Activated CD4-positive, alpha-beta T cell treated with anti-CD3 and anti-CD28 coated beads, Interleukin-2, amount 10 ng/mL, durations not matched to agents 24 days and 14 days (primary cell): ENCODE results near the gene C10orf95. TPM values are rescaled to one million over a fixed set of nuclear protein-coding genes. Genes with fewer than 3 reads are reported as not detected.

Source experiments
- DNase-seq: peaks from one replicate; pipeline ENCODE4 v3.0.0; 2022
- H3K27ac Mint-ChIP-seq: one replicate; pipeline ENCODE4 v1.8.0; 2022; ENCODE audit warnings: mild to moderate bottlenecking, mixed read lengths
- H3K27me3 Mint-ChIP-seq: one replicate; pipeline ENCODE4 v1.8.0; 2022; ENCODE audit warnings: mixed read lengths
- H3K36me3 Mint-ChIP-seq: one replicate; pipeline ENCODE4 v1.8.0; 2022; ENCODE audit warnings: low read depth, mild to moderate bottlenecking, mixed read lengths
- H3K4me1 Mint-ChIP-seq: one replicate; pipeline ENCODE4 v1.8.0; 2021; ENCODE audit warnings: mixed read lengths
- H3K4me3 Mint-ChIP-seq: one replicate; pipeline ENCODE4 v1.8.0; 2022; ENCODE audit warnings: mild to moderate bottlenecking, moderate library complexity, mixed read lengths
- H3K9me3 Mint-ChIP-seq: one replicate; pipeline ENCODE4 v1.8.0; 2021; ENCODE audit warnings: mixed read lengths
- intact Hi-C: fragments of 100-400 bp; cut with micrococcal nuclease; formaldehyde crosslinking; loops from one replicate; pipeline ENCODE4 v1.15.1; 2023
- total RNA-seq: library from RNA; stranded (reverse); gene quantifications from 2 replicates; pipeline ENCODE4 v1.2.3, GENCODE V29; 2022

C10orf95 gene
- total RNA-seq, 1 donor from 2014 or later: 0.33 TPM

DNA sequence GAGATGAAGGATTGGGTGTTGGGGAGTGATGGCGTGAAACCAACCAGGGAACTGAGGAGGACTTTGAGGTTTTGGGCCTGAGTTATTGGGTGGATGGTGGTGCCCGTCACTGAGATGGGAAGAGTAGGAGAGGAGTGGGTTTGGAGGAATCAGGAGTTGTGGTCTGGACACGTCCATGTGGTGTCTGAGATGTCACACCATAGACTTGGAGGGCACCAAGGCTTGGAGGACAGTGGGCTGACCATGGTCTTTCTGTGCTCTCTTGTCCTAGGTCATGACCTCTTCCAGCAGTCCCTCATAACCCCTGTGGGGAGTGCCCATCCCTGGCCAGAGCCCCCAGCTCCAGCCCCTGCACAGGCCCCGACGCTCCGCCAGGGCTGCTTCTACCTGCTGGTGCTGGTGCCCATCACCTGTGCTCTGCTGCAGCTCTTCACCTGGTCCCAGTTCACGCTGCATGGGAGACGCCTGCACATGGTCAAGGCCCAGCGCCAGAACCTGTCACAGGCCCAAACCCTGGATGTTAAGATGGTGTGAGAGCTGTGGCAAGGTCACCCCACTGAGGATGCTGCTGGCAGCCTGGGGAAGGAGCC, 24.2 kb upstream of the C10orf95 start:
- Mint-ChIP-seq H3K36me3 (peaks cover 18% of the 10 kb centered on the region), H3K27me3 (no peaks in the 10 kb centered on the region), H3K4me1 (peaks cover 22% of the 10 kb centered on the region), H3K27ac (peak overlapping the region; percentile 29), H3K4me3 (no peak overlapping the region), H3K9me3 (no peaks in the 10 kb centered on the region)
- intact Hi-C loops: loop anchor here (5.0 kb wide), 1 partner anchor 308 kb away; no protein-coding TSS in a partner anchor
- DNase-seq: no peak

DNA sequence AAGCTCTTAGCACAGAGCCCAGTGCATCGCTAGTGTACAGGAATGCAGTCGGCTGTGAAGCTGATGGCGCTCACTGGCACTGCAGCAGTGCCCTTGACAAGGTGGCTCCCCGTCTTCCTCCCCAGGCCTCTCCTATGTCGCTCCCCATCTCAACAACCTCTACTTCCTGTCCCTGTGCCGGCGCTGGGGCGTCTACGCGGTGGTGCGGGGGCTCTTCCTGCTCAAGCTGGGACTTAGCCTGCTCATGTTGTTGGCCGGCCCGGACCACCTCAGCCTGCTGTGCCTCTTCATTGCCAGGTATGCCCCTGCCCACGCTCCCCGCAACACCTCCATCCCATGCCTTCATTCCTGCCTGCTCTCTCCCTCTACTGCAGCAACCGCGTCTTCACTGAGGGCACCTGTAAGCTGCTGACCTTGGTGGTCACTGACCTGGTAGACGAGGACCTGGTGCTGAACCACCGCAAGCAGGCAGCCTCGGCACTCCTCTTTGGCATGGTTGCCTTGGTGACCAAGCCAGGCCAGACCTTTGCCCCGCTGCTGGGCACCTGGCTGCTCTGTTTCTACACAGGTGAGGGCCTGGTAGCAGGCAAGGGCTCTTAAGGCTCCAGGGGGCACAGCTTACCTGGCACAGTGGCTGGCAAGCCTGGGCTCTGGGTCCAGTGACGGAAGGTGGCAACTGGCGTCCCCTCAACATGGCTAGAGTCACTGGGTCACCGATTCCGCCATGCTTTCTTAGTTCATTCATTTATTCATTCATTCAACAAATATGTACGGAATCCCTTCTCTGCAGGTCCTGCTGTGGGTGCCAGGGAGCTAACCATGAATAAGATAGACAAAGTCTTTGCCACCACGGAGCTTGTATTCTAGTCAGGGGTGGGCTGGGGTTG, 22.3 kb upstream of the C10orf95 start:
- peak; percentile 70 for DNase-seq
- Mint-ChIP-seq H3K27ac (peak overlapping the region; percentile 2), H3K4me1 (peaks cover 22% of the 10 kb centered on the region), H3K36me3 (peaks cover 19% of the 10 kb centered on the region), H3K9me3 (no peaks in the 10 kb centered on the region), H3K4me3 (no peak overlapping the region), H3K27me3 (no peaks in the 10 kb centered on the region)
- intact Hi-C loops: no loop called here

- DNase-seq: no peak
- intact Hi-C loops: no loop called here
- H3K4me1 Mint-ChIP-seq: peaks cover 20% of the 10 kb centered on the region
- no peaks in the 10 kb centered on the region for H3K9me3 Mint-ChIP-seq
- no peak overlapping the region for H3K4me3 Mint-ChIP-seq
- H3K36me3 Mint-ChIP-seq: peaks cover 15% of the 10 kb centered on the region
- H3K27me3 Mint-ChIP-seq: no peaks in the 10 kb centered on the region
- H3K27ac Mint-ChIP-seq: no peak overlapping the region
These were observed 19.5 kb upstream of the C10orf95 start for GRCh38 chr10:102470579-102471546.

- peaks cover 7% of the 10 kb centered on the region for H3K36me3 Mint-ChIP-seq
- H3K27me3 Mint-ChIP-seq: no peaks in the 10 kb centered on the region
- H3K27ac Mint-ChIP-seq: no peak overlapping the region
- H3K4me1 Mint-ChIP-seq: peaks cover 17% of the 10 kb centered on the region
- intact Hi-C loops: no loop called here
- no peak overlapping the region for H3K4me3 Mint-ChIP-seq
- no peak for DNase-seq
- no peaks in the 10 kb centered on the region for H3K9me3 Mint-ChIP-seq
These were observed 17.3 kb upstream of the C10orf95 start for GRCh38 chr10:102468683-102469082.

DNA sequence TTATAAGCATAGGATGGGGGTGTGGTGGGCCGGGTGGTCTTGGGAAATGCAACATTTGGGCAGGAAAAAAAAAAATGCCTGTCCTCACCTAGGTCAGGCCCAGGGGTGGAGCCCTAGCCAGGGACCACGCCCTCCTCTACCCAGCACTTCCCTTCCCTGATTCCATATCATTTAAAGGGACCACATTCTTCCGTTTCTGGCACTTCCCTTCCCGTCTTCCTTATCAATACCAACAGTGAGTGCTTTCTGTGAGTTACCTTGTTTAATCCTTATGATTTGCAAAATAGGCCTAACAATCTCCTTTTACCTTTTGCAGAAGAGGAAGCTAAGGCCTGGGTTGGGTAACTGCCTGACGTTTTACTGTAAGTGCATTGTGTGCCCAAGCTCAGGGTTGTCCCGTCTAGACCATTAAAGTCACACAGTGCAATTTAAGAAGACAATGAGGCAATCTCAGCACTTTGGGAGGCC, 16.7 kb upstream of the C10orf95 start:
- H3K36me3 Mint-ChIP-seq: peaks cover 7% of the 10 kb centered on the region
- intact Hi-C loops: no loop called here
- no peak overlapping the region for H3K27ac Mint-ChIP-seq
- H3K9me3 Mint-ChIP-seq: no peaks in the 10 kb centered on the region
- H3K27me3 Mint-ChIP-seq: no peaks in the 10 kb centered on the region
- no peak overlapping the region for H3K4me3 Mint-ChIP-seq
- H3K4me1 Mint-ChIP-seq: peaks cover 13% of the 10 kb centered on the region
- no peak for DNase-seq

DNA sequence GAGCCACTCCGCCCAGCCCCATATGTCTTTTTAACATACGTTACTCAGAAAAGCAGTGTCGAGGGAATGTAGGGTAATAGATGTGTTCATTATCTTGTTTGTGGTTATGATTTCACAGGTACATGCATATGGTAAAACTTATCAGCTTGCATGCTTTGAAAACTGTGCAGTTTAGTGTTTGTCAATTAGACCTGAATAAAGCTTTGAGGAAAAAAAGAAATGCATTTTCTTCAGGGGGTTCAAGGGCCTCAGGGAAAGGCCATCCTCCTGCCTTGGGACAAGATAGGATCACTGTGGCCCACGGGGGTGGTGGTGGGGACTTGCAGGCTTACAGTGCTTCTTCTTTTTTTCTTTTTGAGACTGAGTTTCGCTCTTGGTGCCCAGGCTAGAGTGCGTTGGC, 16.0 kb upstream of the C10orf95 start:
- Mint-ChIP-seq H3K9me3 (no peaks in the 10 kb centered on the region), H3K4me1 (peaks cover 17% of the 10 kb centered on the region), H3K36me3 (peaks cover 6% of the 10 kb centered on the region), H3K27me3 (peaks cover 5% of the 10 kb centered on the region), H3K27ac (no peak overlapping the region), H3K4me3 (no peak overlapping the region)
- intact Hi-C loops: no loop called here
- DNase-seq: no peak

GRCh38 chr10:102465466-102465865, 14.1 kb upstream of the C10orf95 start:
- peaks cover 6% of the 10 kb centered on the region for H3K27me3 Mint-ChIP-seq
- no peak for DNase-seq
- intact Hi-C loops: no loop called here
- no peak overlapping the region for H3K27ac Mint-ChIP-seq
- no peaks in the 10 kb centered on the region for H3K9me3 Mint-ChIP-seq
- peaks cover 33% of the 10 kb centered on the region for H3K4me1 Mint-ChIP-seq
- peaks cover 6% of the 10 kb centered on the region for H3K36me3 Mint-ChIP-seq
- H3K4me3 Mint-ChIP-seq: no peak overlapping the region

- Mint-ChIP-seq H3K27ac (no peak overlapping the region), H3K36me3 (peaks cover 3% of the 10 kb centered on the region), H3K27me3 (peaks cover 6% of the 10 kb centered on the region), H3K9me3 (no peaks in the 10 kb centered on the region), H3K4me3 (no peak overlapping the region), H3K4me1 (peaks cover 29% of the 10 kb centered on the region)
- DNase-seq: no peak
- intact Hi-C loops: no loop called here
These were observed 12.6 kb upstream of the C10orf95 start for GRCh38 chr10:102463983-102464382.

GRCh38 chr10:102462512-102463054, 11.2 kb upstream of the C10orf95 start:
- H3K27me3 Mint-ChIP-seq: peaks cover 6% of the 10 kb centered on the region
- H3K27ac Mint-ChIP-seq: peak overlapping the region; percentile 44
- DNase-seq: no peak
- H3K9me3 Mint-ChIP-seq: no peaks in the 10 kb centered on the region
- peak overlapping the region; percentile 88 for H3K4me3 Mint-ChIP-seq
- H3K36me3 Mint-ChIP-seq: peaks cover 4% of the 10 kb centered on the region
- intact Hi-C loops: no loop called here
- H3K4me1 Mint-ChIP-seq: peaks cover 28% of the 10 kb centered on the region

GRCh38 chr10:102461187-102462054, 10.1 kb upstream of the C10orf95 start:
- intact Hi-C loops: loop anchor here (1.0 kb wide), 4 partner anchors 8 to 41 kb away; partner anchors contain the start of genes ACTR1A and CUEDC2
- H3K36me3 Mint-ChIP-seq: peaks cover 5% of the 10 kb centered on the region
- peak overlapping the region; percentile 88 for H3K4me3 Mint-ChIP-seq
- peaks cover 28% of the 10 kb centered on the region for H3K4me1 Mint-ChIP-seq
- no peaks in the 10 kb centered on the region for H3K9me3 Mint-ChIP-seq
- peaks cover 6% of the 10 kb centered on the region for H3K27me3 Mint-ChIP-seq
- peak; percentile 98 for DNase-seq
- H3K27ac Mint-ChIP-seq: peak overlapping the region; percentile 88

- peaks cover 6% of the 10 kb centered on the region for H3K36me3 Mint-ChIP-seq
- H3K27me3 Mint-ChIP-seq: peaks cover 6% of the 10 kb centered on the region
- peak overlapping the region; percentile 88 for H3K4me3 Mint-ChIP-seq
- intact Hi-C loops: loop anchor here (1.0 kb wide), 4 partner anchors 8 to 41 kb away; partner anchors contain the start of genes ACTR1A and CUEDC2
- no peak for DNase-seq
- peaks cover 28% of the 10 kb centered on the region for H3K4me1 Mint-ChIP-seq
- no peaks in the 10 kb centered on the region for H3K9me3 Mint-ChIP-seq
- peak overlapping the region; percentile 88 for H3K27ac Mint-ChIP-seq
These were observed 9.5 kb upstream of the C10orf95 start for GRCh38 chr10:102460836-102461186.

DNA sequence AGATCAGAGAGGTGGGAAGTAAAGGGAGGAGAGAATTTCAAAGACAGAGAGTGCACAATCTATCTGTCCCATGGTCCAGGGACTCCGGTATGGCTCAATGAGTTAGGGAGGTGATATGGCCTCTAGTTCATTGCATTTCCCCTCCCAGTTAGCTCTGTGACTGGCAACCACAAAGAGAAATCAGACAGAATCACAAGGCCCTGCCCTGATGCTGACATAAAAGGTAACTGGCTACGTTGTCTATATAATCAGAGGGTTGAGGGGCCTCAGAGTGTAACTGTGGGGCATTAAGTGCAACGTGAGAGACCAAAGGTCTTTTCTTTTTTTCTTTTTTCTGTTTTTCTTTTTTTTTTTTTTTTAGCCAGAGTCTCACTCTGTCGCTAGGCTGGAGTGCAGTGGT, 7.3 kb upstream of the C10orf95 start:
- H3K4me3 Mint-ChIP-seq: no peak overlapping the region
- no peak for DNase-seq
- no peak overlapping the region for H3K27ac Mint-ChIP-seq
- intact Hi-C loops: no loop called here
- peaks cover 6% of the 10 kb centered on the region for H3K27me3 Mint-ChIP-seq
- no peaks in the 10 kb centered on the region for H3K9me3 Mint-ChIP-seq
- H3K36me3 Mint-ChIP-seq: peaks cover 18% of the 10 kb centered on the region
- peaks cover 25% of the 10 kb centered on the region for H3K4me1 Mint-ChIP-seq
